MM.1S (cell line): ENCODE results near the gene FARP1.

ENCODE experiments used
- DNase-seq: peaks from one replicate; pipeline ENCODE4 v3.0.0-alpha.2; 2015
- H2AFZ ChIP-seq: fragments of 300-600 bp; sonication (generic); 2 replicates; pipeline ENCODE4 v1.6.0; 2016; ENCODE audit warnings: antibody characterized with exemption, low read length
- H3F3A ChIP-seq: fragments of 300-600 bp; sonication (generic); 2 replicates; pipeline ENCODE4 v1.6.1; 2016; ENCODE audit warnings: mild to moderate bottlenecking, antibody characterized with exemption, low read length, moderate library complexity, mixed read lengths; ENCODE audit not compliant: insufficient read depth
- H3K27ac ChIP-seq: fragments of 300-600 bp; sonication (generic); 2 replicates; pipeline ENCODE4 v1.5.1; 2016; ENCODE audit warnings: mild to moderate bottlenecking, low read length
- H3K27me3 ChIP-seq: fragments of 300-600 bp; sonication (generic); replicated peaks from 2 replicates; pipeline ENCODE4 v1.6.0; 2016; ENCODE audit warnings: low read length; ENCODE audit not compliant: insufficient read depth
- H3K36me3 ChIP-seq: fragments of 300-600 bp; sonication (generic); replicated peaks from 2 replicates; pipeline ENCODE4 v1.6.1; 2016; ENCODE audit warnings: mild to moderate bottlenecking, low read length, mixed read lengths; ENCODE audit not compliant: insufficient read depth
- H3K4me1 ChIP-seq: fragments of 300-600 bp; sonication (generic); 2 replicates; pipeline ENCODE4 v1.6.1; 2016; ENCODE audit warnings: low read length, mixed read lengths
- H3K4me2 ChIP-seq: fragments of 300-600 bp; sonication (generic); 2 replicates; pipeline ENCODE4 v1.6.0; 2016; ENCODE audit warnings: low read depth, low read length
- H3K4me3 ChIP-seq: fragments of 300-600 bp; sonication (generic); 2 replicates; pipeline ENCODE4 v1.5.1; 2016; ENCODE audit warnings: low read length, mixed read lengths
- H3K79me2 ChIP-seq: fragments of 300-600 bp; sonication (generic); 2 replicates; pipeline ENCODE4 v1.6.1; 2016; ENCODE audit warnings: mixed run types, low read length, mixed read lengths
- H3K9ac ChIP-seq: fragments of 300-600 bp; sonication (generic); 2 replicates; pipeline ENCODE4 v1.6.1; 2016; ENCODE audit warnings: low read length, mixed read lengths
- H3K9me2 ChIP-seq: fragments of 300-600 bp; sonication (generic); replicated peaks from 2 replicates; pipeline ENCODE4 v1.6.1; 2016; ENCODE audit warnings: mild to moderate bottlenecking, low read length, mixed read lengths; ENCODE audit not compliant: insufficient read depth
- H3K9me3 ChIP-seq: fragments of 300-600 bp; sonication (generic); replicated peaks from 2 replicates; pipeline ENCODE4 v1.6.1; 2016; ENCODE audit warnings: mild to moderate bottlenecking, low read length, mixed read lengths; ENCODE audit not compliant: insufficient read depth
- H4K20me1 ChIP-seq: fragments of 300-600 bp; sonication (generic); 2 replicates; pipeline ENCODE4 v1.6.1; 2016; ENCODE audit warnings: mild to moderate bottlenecking, low read length, moderate library complexity, mixed read lengths; ENCODE audit not compliant: insufficient read depth
- EZH2 ChIP-seq: fragments of 300-600 bp; sonication (generic); optimal IDR thresholded peaks from 2 replicates; pipeline ENCODE3; 2017; ENCODE audit warnings: low read depth, mild to moderate bottlenecking, antibody characterized with exemption, low read length, mixed read lengths
- EZH2phosphoT487 ChIP-seq: fragments of 300-600 bp; sonication (generic); IDR thresholded peaks from 2 replicates; pipeline ENCODE4 v1.6.1; 2018; ENCODE audit warnings: antibody characterized with exemption, low read length
- TF ChIP-seq, protein P1 (sequence below): fragments of 300-600 bp; sonication (generic); IDR thresholded peaks from 2 replicates; pipeline ENCODE4 v1.5.1; 2016; ENCODE audit warnings: antibody characterized with exemption, low read length, mixed read lengths

FARP1 gene

DNA sequence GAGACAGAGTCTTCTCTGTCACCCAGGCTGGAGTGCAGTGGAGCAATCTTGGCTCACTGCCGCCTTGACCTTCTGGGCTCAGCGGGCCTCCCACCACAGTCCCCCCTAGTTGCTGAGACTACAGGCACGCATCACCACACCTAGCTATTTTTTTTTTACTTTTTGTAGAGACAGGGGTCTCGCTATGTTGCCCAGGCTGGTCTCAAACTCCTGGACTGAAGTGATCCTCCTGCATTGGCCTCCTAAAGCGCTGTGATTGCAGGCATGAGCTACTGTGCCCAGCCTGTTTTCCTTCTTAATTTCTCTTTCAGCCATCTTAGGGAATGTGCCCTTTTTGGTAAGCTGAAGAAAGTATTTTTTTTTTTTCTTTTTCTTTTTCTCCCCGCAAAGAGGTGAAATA, 76.8 kb downstream of the FARP1 start:
- Histone ChIP-seq H3K27ac (no peak overlapping the region), H3K9me2 (no peaks in the 10 kb centered on the region), H3K4me1 (no peaks in the 10 kb centered on the region), H3K27me3 (no peaks in the 10 kb centered on the region), H3K4me2 (no peak overlapping the region), H3K79me2 (no peaks in the 10 kb centered on the region), H3K9me3 (no peaks in the 10 kb centered on the region), H3K9ac (no peak overlapping the region), H4K20me1 (no peaks in the 10 kb centered on the region), H2AFZ (no peak overlapping the region), H3K36me3 (no peaks in the 10 kb centered on the region), H3F3A (no peaks in the 10 kb centered on the region), H3K4me3 (no peak overlapping the region)
- TF ChIP-seq, protein P1, sequence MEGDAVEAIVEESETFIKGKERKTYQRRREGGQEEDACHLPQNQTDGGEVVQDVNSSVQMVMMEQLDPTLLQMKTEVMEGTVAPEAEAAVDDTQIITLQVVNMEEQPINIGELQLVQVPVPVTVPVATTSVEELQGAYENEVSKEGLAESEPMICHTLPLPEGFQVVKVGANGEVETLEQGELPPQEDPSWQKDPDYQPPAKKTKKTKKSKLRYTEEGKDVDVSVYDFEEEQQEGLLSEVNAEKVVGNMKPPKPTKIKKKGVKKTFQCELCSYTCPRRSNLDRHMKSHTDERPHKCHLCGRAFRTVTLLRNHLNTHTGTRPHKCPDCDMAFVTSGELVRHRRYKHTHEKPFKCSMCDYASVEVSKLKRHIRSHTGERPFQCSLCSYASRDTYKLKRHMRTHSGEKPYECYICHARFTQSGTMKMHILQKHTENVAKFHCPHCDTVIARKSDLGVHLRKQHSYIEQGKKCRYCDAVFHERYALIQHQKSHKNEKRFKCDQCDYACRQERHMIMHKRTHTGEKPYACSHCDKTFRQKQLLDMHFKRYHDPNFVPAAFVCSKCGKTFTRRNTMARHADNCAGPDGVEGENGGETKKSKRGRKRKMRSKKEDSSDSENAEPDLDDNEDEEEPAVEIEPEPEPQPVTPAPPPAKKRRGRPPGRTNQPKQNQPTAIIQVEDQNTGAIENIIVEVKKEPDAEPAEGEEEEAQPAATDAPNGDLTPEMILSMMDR: no peak
- TF ChIP-seq EZH2 (no peak), EZH2phosphoT487 (no peak)
- no peak for DNase-seq

GRCh38 chr13:98220271-98220791, 77.4 kb downstream of the FARP1 start:
- Histone ChIP-seq H3K4me1 (no peaks in the 10 kb centered on the region), H2AFZ (no peak overlapping the region), H3F3A (no peaks in the 10 kb centered on the region), H4K20me1 (no peaks in the 10 kb centered on the region), H3K79me2 (no peaks in the 10 kb centered on the region), H3K9ac (no peak overlapping the region), H3K9me2 (no peaks in the 10 kb centered on the region), H3K9me3 (no peaks in the 10 kb centered on the region), H3K27ac (no peak overlapping the region), H3K4me3 (no peak overlapping the region), H3K36me3 (no peaks in the 10 kb centered on the region), H3K27me3 (no peaks in the 10 kb centered on the region), H3K4me2 (no peak overlapping the region)
- DNase-seq: no peak
- TF ChIP-seq EZH2: no peak
- TF ChIP-seq, protein P1: no peak
- no peak for TF ChIP-seq EZH2phosphoT487

- Histone ChIP-seq H3K4me3 (no peak overlapping the region), H3K4me1 (no peaks in the 10 kb centered on the region), H3K79me2 (no peaks in the 10 kb centered on the region), H3F3A (no peaks in the 10 kb centered on the region), H3K27ac (no peak overlapping the region), H3K4me2 (no peak overlapping the region), H3K9ac (no peak overlapping the region), H3K9me2 (no peaks in the 10 kb centered on the region), H3K9me3 (no peaks in the 10 kb centered on the region), H3K36me3 (no peaks in the 10 kb centered on the region), H3K27me3 (no peaks in the 10 kb centered on the region), H2AFZ (no peak overlapping the region), H4K20me1 (no peaks in the 10 kb centered on the region)
- TF ChIP-seq EZH2 (no peak), EZH2phosphoT487 (no peak)
- TF ChIP-seq, protein P1: no peak
- no peak for DNase-seq
Observed at GRCh38 chr13:98221234-98221633, 78.3 kb downstream of the FARP1 start.
